Occipital lobe (tissue), 2 donors: ENCODE data around the gene IL10RA. TPM values are rescaled to one million over a fixed set of nuclear protein-coding genes. Genes with fewer than 3 reads are reported as not detected.
"Not testable (repeated sequence)": the region's sequence is repeated elsewhere in the genome, so short reads cannot be mapped to it uniquely, and the experiment has no call there.

ENCODE experiments used
- DNase-seq: peaks from one replicate; lab custom pipeline; 2025; lab: John Stamatoyannopoulos, UW
- total RNA-seq: library from RNA; depleted of rRNA; stranded (reverse); fragments of >200 nt; gene quantifications from one replicate; pipeline ENCODE4 v1.2.3, GENCODE V29; 2014

Gene IL10RA
- total RNA-seq, 1 donor from 2014 or later: 6.7 TPM

DNA sequence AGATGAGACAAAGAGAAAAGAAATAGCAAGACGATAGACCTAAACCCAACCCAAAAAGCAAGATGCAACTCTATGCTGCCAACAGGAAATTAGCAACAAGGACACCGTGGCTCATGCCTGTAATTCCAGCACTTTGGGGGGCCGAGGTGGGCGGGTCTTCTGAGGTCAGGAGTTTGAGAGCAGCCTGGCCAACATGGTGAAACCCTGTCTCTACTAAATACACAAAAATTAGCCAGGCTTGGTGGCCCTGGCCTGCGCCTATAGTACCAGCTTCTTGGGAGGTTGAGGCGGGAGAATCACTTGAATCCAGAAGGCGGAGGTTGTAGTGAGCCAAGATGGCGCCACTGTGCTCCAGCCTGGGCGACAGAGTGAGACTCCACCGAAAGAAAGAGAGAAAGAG lies 24.3 kb upstream of the IL10RA start:
- no peak for DNase-seq

DNA sequence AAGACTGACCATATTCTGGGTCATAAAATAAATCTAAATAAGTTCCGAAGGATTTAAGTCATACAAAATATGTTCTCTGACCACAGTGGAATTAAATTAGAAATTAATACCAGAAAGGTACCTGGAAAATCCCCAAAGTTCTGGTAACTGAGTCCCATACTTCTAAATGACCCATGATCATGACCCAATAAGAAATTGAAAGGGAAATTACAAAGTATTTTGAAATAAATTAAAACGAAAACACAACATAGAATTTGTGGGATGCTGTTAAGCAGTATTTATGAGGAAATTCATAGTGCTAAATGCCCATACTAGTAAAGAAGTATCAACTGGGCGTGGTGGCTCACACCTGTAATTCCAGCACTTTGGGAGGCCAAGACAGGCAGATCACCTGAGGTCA lies 23.4 kb upstream of the IL10RA start:
- no peak for DNase-seq

DNA sequence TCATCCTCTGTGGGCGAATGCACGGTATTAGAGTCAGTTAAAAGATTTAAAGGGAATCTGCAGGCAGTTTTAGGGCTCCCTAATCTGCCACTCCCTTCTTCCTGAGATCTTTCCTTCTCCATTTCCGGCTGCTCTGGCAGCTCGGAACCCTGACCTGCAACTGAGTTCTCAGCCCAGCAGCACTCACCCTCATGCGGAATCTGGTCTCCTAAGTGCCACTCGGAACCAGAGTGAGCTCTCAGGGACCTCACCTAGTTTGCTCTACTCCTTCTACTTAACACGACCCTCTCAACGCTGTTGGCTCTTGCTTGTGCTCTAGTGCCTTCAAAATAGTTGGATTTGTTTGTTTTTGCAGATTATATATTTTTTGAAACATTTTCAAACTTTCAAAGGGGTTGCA lies 19.3 kb upstream of the IL10RA start:
- DNase-seq: no peak

DNA sequence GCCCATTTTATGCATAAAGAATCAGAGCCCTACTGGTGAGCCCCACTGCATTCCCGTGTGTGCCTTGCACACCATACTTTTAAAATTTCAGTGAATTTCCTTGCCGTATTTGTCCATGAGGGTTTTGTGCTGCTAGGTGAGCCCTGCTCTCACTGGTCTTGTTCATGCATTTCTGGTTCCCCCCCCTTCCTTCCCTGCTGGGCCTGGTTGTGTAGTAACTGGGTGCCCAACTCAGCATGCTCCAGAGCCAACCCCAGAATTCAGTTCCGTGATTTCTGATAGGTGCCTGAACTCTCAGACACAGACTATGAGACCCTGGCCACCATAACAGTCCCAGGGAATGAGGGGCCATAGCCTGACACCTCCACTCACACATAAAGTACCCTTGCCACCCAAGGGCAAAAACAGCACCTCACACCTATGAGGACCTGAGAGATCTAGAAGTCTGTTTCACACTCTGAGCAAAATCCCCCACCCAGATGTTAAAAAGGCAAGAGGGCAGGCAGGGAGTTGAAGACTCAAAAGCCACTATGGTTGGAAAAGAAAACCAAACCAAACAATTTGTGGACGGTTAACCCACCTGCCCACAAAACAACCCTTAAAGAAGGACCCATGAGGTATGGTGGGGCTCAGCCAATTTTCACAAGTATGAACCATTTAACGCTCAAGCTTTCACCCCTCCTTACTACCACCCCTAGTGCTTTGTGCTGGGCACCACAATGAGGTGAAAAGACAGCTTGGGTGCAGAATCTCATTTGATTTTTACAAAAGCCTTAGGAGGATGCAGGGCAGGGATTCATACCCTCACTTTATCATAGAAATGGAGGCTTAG lies 16.8 kb upstream of the IL10RA start:
- no peak for DNase-seq

DNA sequence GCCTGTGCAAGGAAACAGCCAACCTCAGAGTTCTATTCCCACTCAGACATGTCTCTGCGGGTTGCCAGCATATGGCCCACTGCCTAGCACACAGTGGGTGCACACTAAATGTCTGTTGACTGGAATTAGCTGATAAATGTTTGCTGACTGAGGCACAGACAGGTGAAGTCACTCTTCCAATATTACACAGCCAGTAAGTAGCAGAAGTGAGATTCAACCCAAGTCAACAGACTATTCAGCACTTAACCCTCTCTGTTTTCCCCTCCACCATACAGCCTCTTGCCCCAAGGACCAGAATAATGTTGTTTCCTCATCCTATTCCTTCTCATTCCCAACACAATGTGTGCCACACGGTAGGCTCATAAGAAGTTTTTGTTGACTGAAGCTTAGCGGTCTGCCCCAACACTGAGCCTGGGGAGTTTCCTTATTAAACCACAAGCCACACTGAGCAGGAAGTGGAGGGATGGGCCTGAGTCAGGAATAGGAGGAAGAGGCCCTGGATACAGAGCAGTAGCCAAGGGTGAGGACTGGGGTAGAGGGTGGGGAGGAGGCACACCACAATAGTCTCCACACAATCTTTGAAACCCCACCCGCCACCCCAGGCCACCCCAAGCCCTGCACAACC lies 15.7 kb upstream of the IL10RA start:
- no peak for DNase-seq

DNA sequence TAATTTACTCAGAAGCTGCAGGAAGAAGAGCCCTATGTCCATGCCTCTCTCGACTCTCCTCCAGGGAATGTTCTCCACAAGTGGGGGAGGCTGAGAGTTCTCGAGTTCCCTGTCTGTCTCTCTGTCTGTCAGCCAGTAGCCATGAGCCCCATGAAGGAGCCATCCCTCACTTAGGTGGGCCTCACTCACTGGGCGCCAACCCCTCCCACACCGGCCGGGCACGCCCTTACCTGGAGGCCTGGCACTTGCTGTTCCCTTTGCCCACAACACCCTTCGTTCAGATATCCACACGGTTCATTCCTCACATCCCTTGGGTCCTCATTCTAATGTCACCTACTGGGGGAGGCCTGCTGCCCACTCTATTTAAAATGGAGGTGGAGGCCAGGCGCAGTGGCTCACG lies 14.2 kb upstream of the IL10RA start:
- no peak for DNase-seq

DNA sequence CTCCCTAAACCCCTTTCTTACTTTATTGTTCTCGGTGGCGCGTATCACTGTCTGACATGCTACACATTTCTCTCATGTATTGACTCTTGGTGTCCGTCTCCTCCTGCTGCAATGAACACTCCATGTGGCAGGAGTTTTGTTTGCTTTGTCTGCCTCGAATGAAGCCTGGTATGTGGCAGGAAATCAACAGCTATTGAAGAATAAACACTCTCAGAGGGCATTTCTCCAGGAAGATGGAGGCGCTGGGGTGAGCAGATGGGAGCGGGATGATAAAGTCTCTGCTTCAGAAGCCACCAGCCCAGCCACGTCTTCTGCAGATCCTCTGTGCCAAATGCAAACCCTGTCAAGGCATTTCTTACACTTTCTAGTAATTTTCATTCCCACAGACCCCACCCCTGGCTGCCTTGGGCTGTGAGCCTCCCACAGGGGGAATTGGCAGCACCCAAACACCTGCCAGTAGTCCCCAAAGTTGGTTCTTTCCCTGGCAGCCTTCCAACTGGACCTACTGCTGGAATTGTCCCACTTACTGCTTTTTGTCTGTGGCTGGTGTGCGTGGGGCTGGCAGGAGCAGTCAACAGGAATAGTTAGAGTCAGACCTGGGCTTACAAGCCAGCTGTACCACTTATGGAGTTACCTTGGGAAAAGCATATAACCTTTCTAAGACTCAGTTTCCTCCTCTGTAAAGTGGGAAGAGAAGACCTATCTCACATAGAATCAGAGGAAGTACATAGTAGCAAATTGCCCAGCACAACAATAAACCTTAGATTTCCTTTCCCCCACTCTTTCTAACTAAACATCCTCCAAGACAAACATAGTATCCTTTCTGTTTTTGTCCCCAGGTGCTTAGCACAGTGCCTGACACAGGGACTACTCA lies 13.3 kb upstream of the IL10RA start:
- DNase-seq: no peak

DNA sequence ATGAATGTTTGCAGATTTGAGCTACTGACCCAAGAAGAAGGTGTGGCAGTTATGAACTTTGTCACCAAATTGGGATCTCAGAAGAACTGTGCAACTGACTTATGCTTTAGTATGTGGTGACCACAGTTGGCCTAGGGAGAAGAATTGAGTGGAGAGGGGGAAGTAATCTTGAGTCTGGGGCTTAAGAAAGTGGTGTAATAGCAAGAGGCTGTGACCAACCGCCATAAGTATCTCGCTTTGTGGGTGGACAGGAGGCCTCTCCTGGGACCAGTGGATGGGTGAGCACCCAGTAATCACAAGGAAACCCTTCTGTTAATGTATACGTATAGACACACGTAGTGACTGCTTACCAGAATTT lies 12.7 kb upstream of the IL10RA start:
- DNase-seq: no peak

DNA sequence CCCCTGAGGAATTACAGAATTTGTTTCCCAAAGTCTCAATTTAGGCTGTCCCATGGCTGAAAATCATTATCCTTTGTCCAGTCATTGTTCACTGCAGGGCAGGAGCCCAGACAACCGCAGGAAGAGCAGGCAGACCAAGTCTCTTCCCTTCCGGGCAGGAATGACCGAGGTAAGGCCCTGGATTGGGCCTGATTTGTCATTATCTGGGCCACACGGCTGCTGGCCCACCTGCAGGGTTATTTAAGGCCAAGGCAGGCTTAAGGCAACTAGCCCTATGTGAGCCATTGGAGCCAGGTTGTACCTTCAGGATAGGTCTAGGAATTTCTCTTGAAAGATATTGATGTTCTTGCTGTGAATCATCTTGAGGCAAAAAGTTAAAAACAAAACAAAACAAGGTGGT lies 9.7 kb upstream of the IL10RA start:
- DNase-seq: no peak

DNA sequence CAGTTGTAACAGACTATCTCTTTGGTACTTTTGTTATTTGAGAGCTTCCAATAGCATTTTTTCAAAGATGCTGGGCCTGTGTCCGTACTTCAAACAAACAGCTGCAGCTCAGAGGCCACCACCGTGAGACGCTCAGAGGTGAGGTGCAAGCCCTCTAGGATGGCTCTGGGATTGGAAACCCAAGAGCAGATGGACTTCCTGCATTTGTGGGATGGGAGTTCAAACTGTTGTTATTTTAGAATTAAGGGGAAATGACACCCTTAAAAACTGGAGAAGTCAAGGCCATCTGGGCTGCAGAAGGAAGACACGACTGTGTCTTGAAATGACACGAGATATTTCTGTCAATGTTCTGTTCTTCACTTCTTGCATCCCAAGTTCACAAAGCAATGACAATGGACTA lies 9.2 kb upstream of the IL10RA start:
- no peak for DNase-seq

DNA sequence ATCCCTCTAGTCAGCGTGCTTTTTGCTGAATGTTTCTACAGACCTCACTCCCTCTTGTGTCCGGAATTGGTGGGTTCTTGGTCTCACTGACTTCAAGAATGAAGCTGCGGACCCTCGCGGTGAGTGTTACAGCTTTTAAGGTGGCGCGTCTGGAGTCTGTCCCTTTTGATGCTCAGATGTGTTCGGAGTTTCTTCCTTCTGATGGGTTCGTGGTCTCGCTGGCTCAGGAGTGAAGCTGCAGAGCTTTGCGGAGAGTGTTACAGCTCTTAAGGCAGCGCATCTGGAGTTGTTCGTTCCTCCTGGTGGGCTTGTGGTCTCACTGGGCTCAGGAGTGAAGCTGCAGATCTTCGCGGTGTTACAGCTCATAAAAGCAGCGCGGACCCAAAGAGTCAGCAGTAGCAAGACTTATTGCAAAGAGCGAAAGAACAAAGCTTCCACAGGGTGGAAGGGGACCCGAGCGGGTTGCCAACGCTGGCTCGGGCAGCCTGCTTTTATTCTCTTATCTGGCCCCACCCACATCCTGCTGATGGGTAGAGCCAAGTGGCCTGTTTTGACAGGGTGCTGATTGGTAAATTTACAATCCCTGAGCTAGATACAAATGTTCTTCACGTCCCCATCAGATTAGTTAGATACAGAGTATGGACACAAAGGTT lies 8.5 kb upstream of the IL10RA start:
- not testable (repeated sequence) for DNase-seq

DNA sequence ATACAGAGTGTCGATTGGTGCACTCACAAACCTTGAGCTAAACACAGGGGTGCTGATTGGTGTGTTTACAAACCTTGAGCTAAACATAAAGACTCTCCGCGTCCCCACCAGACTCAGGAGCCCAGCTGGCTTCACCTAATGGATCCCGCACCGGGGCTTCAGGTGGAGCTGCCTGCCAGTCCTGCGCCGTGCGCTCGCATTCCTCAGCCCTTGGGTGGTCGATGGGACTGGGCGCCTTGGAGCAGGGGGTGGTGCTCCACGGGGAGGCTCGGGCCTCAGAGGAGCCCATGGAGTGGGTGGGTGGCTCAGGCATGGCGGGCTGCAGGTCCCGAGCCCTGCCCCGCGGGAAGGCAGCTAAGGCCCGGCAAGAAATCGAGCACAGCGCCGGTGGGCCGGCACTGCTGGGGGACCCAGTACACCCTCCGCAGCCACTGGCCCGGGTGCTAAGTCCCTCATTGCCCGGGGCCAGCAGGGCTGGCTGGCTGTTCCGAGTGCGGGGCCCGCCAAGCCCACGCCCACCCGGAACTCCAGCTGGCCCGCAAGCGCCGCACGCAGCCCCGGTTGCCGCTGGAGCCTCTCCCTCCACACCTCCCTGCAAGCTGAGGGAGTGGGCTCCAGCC lies 7.8 kb upstream of the IL10RA start:
- DNase-seq: not testable (repeated sequence)

DNA sequence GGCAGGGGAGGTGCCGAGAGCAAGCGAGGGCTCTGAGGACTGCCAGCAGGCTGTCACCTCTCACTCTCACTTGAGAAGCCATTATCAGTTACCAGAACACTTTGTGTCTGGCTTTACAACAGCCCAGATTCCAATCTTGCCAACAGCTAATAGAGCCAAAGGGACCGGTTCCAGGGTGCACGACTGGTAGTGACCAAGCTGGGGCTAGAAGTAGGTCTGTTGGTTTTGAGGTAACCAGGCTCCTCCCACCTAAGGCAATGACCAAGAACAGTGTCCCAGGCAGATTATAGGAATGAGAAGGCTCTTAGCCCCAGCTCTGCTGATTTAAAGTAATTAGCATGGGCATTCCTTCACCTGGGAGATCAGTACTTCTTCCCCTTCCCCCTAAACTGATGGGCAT lies 7.2 kb upstream of the IL10RA start:
- DNase-seq: no peak

DNA sequence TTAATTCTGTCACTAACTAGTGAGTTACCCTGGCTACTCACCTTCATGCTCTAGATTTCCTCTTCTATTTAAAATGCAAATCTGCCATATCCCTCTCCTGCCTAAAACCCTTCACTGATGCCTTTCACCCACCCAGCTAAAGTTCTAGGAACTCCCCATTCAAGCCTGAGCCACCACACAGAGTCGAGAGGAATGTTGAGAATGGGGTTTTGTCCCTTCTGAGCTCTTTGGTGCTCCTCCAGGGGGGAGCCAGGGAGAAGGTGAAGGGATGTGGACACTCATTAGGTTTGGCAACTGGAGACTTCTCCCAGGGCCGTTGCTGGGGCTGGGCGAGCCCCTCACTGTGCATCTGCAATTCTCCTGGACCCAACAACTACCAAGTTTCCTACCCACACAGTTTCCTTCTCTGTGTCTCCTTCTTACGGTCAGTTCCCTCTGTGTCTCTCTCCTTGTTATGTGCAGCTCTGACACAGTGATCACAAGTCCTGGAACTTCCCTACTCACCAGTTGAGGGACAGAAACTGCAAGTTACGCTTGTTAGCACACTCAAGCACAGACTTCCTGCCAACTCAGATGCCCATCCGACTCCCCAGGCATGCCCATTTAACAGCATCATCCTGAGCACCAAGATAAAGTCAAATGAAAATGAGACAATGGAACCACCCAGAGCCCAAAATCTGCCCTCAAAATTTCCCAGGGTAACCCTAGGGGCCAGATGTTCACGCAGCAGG lies 6.5 kb upstream of the IL10RA start:
- DNase-seq: no peak

DNA sequence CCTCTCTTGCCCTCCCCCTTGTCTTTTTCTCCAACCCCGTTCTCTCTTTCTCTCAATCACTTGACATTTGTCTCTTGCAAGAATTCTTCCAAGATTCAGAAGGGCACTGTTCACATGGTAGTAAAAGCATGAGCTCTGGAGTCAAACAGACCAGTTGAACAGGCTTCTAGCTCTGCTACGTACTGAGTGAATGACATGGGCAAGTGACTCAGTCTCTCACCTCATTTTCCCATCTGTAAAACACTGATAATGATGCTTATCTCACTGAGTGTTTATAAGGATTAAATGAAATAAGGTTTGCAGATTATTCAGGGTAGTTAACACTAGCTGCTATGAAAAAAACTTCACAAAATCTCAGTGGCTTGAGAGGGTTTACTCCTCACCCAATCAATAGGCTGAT lies 5.9 kb upstream of the IL10RA start:
- DNase-seq: no peak

DNA sequence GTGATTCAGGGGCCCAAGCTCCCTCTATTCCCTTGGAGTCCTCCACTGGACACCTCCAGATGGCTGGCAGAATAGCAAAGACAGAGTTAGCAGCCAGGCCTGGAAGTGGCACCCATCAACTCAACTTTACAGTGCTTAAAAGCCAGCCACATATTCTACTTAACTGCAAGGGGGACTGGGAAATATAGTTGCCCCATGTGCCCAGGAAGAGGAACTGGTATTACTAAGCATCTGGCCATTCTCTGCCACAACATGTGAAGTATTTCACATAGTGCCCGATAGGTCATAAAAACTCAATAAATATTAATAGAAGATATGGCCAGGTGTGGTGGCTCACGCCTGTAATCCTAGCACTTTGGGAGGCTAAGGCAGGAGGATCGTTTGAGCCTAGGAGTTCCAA lies 5.5 kb upstream of the IL10RA start:
- no peak for DNase-seq

DNA sequence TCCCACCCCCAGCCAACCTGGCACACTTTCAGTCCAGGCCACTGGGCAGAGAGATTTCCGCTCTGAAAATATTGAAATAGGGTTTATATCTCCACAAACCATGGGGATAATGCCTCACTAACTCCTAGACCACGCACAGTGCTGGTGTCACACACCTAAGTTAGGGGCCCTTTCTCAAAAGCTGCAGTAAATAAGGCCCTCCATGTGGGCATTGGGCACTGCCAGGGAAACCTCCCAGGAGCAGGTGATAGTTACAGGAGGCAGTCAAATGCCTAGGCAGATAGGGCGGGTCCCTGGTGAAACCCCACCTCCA lies 3.1 kb upstream of the IL10RA start:
- no peak for DNase-seq

DNA sequence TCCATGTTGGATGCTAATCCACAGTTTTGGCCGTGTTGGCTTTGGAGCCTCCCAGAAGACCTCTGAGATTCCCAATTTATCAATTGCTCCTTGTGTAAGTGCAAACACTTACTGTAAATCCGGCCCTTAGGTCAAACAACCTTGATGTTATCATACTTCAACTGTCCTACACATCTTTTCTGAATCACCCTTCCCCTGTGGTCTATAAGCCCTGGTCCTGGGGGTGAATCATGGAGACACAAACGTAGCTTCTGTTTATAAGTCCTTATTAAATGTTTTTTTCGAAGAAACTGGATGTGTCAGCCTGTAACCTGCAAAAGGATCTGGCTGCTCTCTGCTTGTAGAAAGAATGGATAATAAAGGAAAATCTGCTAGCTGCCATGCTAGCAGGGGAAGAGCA lies 1.7 kb upstream of the IL10RA start:
- DNase-seq: no peak

DNA sequence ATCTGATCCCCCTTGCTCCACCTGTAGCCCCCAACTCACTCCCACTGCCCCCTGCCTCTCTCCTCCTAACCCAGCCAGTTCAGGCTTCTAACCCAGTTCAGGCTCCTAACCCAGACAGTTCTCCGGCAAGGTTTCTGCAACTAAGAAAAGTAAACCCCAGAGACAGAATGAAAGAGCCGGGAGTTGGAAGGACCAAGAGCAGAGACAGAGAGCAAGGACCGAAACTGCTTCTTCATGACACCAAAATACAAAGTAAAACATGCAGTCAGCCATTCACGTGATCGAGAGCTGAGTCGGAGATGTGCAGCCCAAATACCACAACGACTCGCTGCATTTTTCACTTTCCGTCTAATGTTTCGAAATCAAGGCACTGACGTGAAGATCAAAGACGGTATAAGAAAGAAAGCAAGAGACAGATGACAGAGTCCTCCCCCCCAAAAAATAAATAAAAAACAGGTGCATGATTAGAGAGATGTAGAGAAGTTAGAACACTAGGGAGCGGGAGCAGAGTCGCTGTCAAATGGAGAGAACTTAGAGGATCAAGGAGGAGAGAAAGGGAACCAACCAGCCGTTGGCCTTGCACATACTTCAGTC lies 884 bp downstream of the IL10RA start:
- DNase-seq: no peak

DNA sequence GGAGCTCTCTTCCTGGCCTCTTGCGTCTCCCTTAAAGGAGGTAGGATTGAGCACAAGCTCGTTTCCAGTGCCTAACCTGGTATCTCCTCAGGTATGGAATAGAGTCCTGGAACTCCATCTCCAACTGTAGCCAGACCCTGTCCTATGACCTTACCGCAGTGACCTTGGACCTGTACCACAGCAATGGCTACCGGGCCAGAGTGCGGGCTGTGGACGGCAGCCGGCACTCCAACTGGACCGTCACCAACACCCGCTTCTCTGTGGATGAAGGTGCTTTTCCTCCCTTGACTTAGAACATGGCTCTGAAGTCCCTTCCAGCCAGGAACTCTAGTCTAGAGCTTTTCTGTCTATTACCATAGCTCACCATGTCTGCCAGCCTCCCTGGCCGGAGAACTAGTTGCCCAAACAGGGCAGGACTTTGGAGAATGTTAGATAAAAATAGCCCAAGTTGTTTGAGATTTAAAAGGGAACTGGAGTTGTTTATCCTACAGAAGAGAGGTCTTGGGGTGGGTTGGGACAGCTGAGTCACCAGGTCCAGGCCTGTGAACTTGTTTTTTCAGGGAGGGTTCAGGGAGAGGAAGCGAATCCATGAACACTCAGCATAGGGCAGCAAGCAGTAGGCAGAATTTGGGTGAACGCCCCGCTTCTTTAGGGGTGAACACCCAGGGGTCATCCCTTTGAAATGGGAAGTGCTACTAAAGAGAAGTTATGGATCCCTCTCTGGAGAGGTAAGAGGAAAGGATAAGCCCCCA lies 3.3 kb downstream of the IL10RA start:
- DNase-seq: no peak
